Panc1 (cell line): ENCODE results near the gene MTREX. TPM values are rescaled to one million over a fixed set of nuclear protein-coding genes. Genes with fewer than 3 reads are reported as not detected.

Experiments used
- ATAC-seq: fragments of 200-7000 bp; cut with Tn5 transposase; 2 replicates; pipeline ENCODE4 v1.9.1; 2020; ENCODE audit warnings: mild to moderate bottlenecking, moderate library complexity
- BruUV-seq: library from RNA; stranded (reverse); fragments of 400-500 nt; replicated peaks from 2 replicates; lab custom pipeline; 2021; lab: Mats Ljungman, UMichigan
- CTCF ChIA-PET: fragments of 300-600 bp; sonication (Branson Sonifier 250); formaldehyde crosslinking; loops from one replicate; lab custom pipeline; 2022; ENCODE audit warnings: antibody characterized with exemption; lab: Charles Lee
- POLR2A ChIA-PET: fragments of 300-600 bp; sonication (Branson Sonifier 250); formaldehyde crosslinking; loops from one replicate; lab custom pipeline; 2022; ENCODE audit warnings: antibody characterized with exemption; lab: Charles Lee
- DNase-seq: peaks from one replicate; pipeline ENCODE4 v3.0.0-alpha.2; 2010; ENCODE audit warnings: low read depth, low spot score
- H3K27ac ChIP-seq: 2 replicates; pipeline ENCODE4 v1.5.1; 2011; ENCODE audit warnings: mild to moderate bottlenecking, low read length, inconsistent platforms
- H3K27me3 ChIP-seq: fragments of 200-500 bp; sonication (Bioruptor generic); 2 replicates; pipeline ENCODE4 v1.6.0; 2014; ENCODE audit warnings: low read length, inconsistent platforms; ENCODE audit not compliant: control insufficient read depth, insufficient read depth
- H3K36me3 ChIP-seq: fragments of 200-500 bp; sonication (Bioruptor generic); 2 replicates; pipeline ENCODE4 v1.5.1; 2014; ENCODE audit warnings: inconsistent platforms, mild to moderate bottlenecking, low read length, moderate library complexity; ENCODE audit not compliant: control insufficient read depth, insufficient read depth
- H3K4me1 ChIP-seq: 2 replicates; pipeline ENCODE4 v1.5.1; 2011; ENCODE audit warnings: inconsistent platforms, mild to moderate bottlenecking, low read length, moderate library complexity; ENCODE audit not compliant: control insufficient read depth, insufficient read depth
- H3K4me3 ChIP-seq, 2 experiments: 2 replicates each; pipeline ENCODE4 v1.5.1; 2011 to 2012; ENCODE audit warnings: low read depth in 2 of 2, low read length in 2 of 2, mild to moderate bottlenecking in 2 of 2, inconsistent platforms in 1 of 2, moderate library complexity in 1 of 2
- H3K9me3 ChIP-seq: fragments of 200-500 bp; sonication (Bioruptor generic); 2 replicates; pipeline ENCODE4 v1.5.1; 2014; ENCODE audit warnings: low read depth, mild to moderate bottlenecking, inconsistent platforms, low read length, moderate library complexity; ENCODE audit not compliant: control insufficient read depth, insufficient read depth
- POLR2AphosphoS5 ChIP-seq: IDR thresholded peaks from 2 replicates; pipeline ENCODE4 v1.6.1; 2012; ENCODE audit warnings: mild to moderate bottlenecking, low read depth, low read length, moderate library complexity
- REST ChIP-seq, 2 experiments: IDR thresholded peaks; 2 replicates each; pipeline ENCODE4 v1.6.1; 2011 to 2012; ENCODE audit warnings: low read depth in 2 of 2, control low read depth in 1 of 2, low read length in 1 of 2, mild to moderate bottlenecking in 1 of 2, moderate library complexity in 1 of 2; ENCODE audit not compliant: insufficient read depth in 1 of 2
- SIN3A ChIP-seq: IDR thresholded peaks from 2 replicates; pipeline ENCODE4 v1.6.1; 2012; ENCODE audit warnings: low read depth, mild to moderate bottlenecking, low read length, moderate library complexity, borderline replicate concordance; ENCODE audit not compliant: insufficient read depth
- TCF7L2 ChIP-seq: IDR thresholded peaks from 2 replicates; pipeline ENCODE4 v1.6.1; 2011; ENCODE audit warnings: mild to moderate bottlenecking, low read depth, low read length, inconsistent platforms
- in situ Hi-C: cut with HindIII; loops from 2 replicates; pipeline ENCODE4 v1.10.0; 2016; ENCODE audit warnings: low sequenced_read_pairs, low pct_unique_long_range_greater_than_20kb
- intact Hi-C: fragments of 100-400 bp; cut with micrococcal nuclease; formaldehyde crosslinking; loops from one replicate; pipeline ENCODE4 v1.10.0; 2022; ENCODE audit not compliant: unreplicated experiment
- total RNA-seq: library from RNA; stranded (reverse); gene quantifications from one replicate; pipeline ENCODE4 v1.2.1, GENCODE V29; 2021; ENCODE audit not compliant: unreplicated experiment
- TF ChIP-seq, protein P1 (sequence below): fragments of 450-650 bp; IDR thresholded peaks from 2 replicates; pipeline ENCODE4 v1.5.1; 2017; ENCODE audit warnings: mild to moderate bottlenecking

MTREX gene
- total RNA-seq, 1 experiment from 2014 or later, result 97.0 TPM

DNA sequence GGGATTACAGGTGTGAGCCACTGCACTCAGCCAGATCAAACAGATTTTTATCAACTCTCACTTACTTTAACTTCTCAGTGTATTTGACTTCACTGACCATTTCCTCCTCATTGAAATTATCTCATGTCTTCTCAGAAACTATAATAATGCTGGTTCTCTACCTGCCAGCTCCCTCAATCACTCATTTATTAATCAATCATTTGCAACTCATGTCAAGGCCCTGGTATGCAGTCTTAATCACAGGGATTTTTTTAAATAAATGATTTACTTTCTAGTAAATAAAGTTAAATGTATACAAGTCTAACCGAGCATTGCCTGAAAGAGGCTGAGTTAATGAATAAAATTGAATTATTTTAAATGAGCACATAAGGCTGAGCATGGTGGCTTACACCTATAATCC lies 163.7 kb downstream of the MTREX start:
- ATAC-seq (no peak), DNase-seq (no peak)
- Histone ChIP-seq H3K4me3 (no peak overlapping the region), H3K27ac (no peak overlapping the region), H3K4me1 (peaks cover 9% of the 10 kb centered on the region; the same call in 1 of the 2 replicates), H3K9me3 (no peaks in the 10 kb centered on the region), H3K27me3 (no peaks in the 10 kb centered on the region), H3K36me3 (no peaks in the 10 kb centered on the region)
- CTCF ChIA-PET, result no interaction called here
- intact Hi-C loops, result no loop called here
- TF ChIP-seq SIN3A, result no peak
- TF ChIP-seq POLR2AphosphoS5, result no peak
- TF ChIP-seq REST (IDR thresholded peaks at IDR 0.05; ENCODE audit: insufficient read depth in 1 of 2, low read depth in 2 of 2, low read length in 1 of 2), result no peak
- TF ChIP-seq, protein P1, sequence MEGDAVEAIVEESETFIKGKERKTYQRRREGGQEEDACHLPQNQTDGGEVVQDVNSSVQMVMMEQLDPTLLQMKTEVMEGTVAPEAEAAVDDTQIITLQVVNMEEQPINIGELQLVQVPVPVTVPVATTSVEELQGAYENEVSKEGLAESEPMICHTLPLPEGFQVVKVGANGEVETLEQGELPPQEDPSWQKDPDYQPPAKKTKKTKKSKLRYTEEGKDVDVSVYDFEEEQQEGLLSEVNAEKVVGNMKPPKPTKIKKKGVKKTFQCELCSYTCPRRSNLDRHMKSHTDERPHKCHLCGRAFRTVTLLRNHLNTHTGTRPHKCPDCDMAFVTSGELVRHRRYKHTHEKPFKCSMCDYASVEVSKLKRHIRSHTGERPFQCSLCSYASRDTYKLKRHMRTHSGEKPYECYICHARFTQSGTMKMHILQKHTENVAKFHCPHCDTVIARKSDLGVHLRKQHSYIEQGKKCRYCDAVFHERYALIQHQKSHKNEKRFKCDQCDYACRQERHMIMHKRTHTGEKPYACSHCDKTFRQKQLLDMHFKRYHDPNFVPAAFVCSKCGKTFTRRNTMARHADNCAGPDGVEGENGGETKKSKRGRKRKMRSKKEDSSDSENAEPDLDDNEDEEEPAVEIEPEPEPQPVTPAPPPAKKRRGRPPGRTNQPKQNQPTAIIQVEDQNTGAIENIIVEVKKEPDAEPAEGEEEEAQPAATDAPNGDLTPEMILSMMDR, result no peak
- no peak for TF ChIP-seq TCF7L2
- POLR2A ChIA-PET, result no interaction called here
- in situ Hi-C loops, result no loop called here
- no TSS peak for BruUV-seq

DNA sequence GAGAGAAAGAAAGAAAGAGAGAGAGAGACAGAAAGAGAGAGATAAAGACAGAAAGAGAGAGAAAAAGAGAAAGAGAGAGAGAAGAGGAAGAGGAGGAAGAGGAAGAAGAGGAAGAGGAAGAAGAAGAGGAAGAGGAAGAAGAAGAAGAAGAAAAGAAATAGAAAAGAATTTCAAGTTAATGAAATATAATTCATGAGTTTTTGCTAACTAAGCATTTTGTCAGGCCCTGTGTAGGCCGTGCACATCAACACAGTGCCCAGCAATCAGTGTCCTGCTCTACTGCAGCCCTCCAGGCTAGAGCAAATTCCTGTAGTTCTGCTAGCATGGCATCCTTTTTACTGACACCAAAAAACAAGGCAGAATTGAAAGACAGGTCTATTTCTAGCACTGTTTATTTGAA lies 164.9 kb downstream of the MTREX start:
- no peak for DNase-seq
- H3K4me1 ChIP-seq, result peaks cover 9% of the 10 kb centered on the region; the same call in 1 of the 2 replicates
- in situ Hi-C loops (no loop called here), intact Hi-C loops (no loop called here)
- POLR2A ChIA-PET, result no interaction called here
- CTCF ChIA-PET, result no interaction called here
- ATAC-seq, result no peak
- no peak for TF ChIP-seq REST (IDR thresholded peaks at IDR 0.05; ENCODE audit: insufficient read depth in 1 of 2, low read depth in 2 of 2, low read length in 1 of 2)
- TF ChIP-seq POLR2AphosphoS5, result no peak
- no peak for TF ChIP-seq TCF7L2
- no peaks in the 10 kb centered on the region for H3K27me3 ChIP-seq
- no peaks in the 10 kb centered on the region for H3K36me3 ChIP-seq
- no peak overlapping the region for H3K27ac ChIP-seq
- BruUV-seq, result no TSS peak
- no peak overlapping the region for H3K4me3 ChIP-seq
- no peaks in the 10 kb centered on the region for H3K9me3 ChIP-seq

Other genes with a start within 250 kb of the MTREX start
- gene GZMA, start 205.3 kb upstream of the MTREX start, total RNA-seq, result not detected
- 24.8 TPM for gene GPX8, start 147.8 kb upstream of the MTREX start, total RNA-seq
- 0.08 TPM for gene CDC20B, start 134.8 kb upstream of the MTREX start, total RNA-seq
- gene MCIDAS, start 80.7 kb upstream of the MTREX start, total RNA-seq, result 2.9 TPM
- gene CCNO, start 74.4 kb upstream of the MTREX start, total RNA-seq, result 12.3 TPM
- 30.1 TPM for gene DHX29, start 295 bp upstream of the MTREX start, total RNA-seq
- gene PLPP1, start 227.0 kb downstream of the MTREX start, total RNA-seq, result 35.7 TPM